Kasumi-1 (cell line): Measurements from ENCODE around the gene SH3BP1.
"Not testable (repeated sequence)": the region's sequence is repeated elsewhere in the genome, so short reads cannot be mapped to it uniquely, and the experiment has no call there.

Source experiments
- DNase-seq, 2 experiments: peaks; one replicate each; lab custom pipeline; 2025; lab: John Stamatoyannopoulos, UW

SH3BP1 gene

GRCh38 chr22:37633625-37634416, 5.6 kb upstream of the SH3BP1 start:
- DNase-seq, result peak; percentile 97

DNA sequence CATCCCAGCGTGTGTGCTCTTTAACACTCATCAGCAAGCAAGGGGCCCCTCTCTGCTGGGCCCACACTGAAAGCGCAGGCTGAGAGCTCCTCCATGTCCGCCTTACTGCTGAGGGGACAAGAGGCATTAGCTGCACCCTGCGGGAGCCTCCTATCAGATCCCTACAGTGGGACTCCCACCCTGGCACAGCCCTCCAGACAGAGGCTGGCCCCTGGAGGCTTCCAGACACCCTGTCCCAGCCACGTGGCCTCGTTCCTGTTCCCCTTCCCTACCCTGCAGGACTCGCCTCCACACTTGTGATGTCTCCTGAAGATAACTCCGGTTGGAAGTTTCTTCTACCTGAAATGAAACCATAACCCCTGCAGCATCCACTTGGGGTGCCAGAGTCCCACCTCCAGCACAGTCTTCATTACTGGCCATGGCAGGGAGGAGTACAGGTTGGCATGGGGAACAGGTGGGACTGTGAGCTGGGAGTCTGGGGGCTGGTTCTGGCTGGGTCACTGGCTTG, 5.0 kb upstream of the SH3BP1 start:
- DNase-seq, result peak; percentile 48 to 50

GRCh38 chr22:37635157-37635556, 4.3 kb upstream of the SH3BP1 start:
- no peak for DNase-seq

- peak; percentile 39 to 68 for DNase-seq
Measured at GRCh38 chr22:37636186-37636948, 3.1 kb upstream of the SH3BP1 start.

- no peak for DNase-seq
Measured at GRCh38 chr22:37636949-37637273, 2.6 kb upstream of the SH3BP1 start.

GRCh38 chr22:37638391-37639069, 939 bp upstream of the SH3BP1 start:
- DNase-seq, result peak in 1 of 2 experiments; percentile 3

DNA sequence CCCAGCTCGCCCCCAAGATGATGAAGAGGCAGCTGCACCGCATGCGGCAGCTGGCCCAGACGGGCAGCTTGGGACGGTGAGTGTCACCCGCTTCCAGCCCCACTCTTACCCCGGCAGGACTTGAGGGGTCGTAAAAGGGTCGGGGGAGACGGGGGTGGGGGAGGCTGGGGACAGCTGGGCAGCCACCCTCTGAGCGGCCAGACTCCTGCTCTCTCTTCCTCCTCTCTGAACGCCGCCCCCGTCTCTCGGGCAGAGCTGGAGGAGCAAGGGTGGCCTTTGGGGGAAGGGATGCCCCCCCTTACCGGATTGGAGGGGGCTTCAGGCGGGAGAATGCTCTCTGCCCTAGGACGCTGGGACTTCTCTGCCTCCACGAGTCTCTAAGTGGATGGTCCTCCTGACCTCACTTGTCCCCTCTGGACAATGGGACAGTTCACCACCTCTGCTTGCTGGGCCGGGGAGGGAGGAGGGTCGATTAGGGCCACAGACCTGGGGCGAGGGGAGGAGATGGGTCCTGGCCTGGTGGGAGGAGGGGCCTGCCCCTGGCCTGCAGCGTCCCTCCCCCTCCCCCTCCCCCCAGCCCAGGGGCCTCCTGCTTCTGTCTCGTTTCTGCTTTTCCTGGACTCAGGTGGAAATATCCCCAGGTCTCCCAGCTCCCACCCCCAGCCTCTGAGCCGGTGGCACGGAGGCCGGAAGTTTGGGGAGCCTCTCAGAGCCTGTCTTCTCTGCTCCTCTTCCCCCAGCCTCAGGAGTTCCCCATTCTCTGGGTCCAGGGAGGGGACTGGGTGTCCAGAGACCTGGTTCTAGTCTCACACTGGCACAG, 512 bp downstream of the SH3BP1 start:
- peak; percentile 66 to 67 for DNase-seq

DNA sequence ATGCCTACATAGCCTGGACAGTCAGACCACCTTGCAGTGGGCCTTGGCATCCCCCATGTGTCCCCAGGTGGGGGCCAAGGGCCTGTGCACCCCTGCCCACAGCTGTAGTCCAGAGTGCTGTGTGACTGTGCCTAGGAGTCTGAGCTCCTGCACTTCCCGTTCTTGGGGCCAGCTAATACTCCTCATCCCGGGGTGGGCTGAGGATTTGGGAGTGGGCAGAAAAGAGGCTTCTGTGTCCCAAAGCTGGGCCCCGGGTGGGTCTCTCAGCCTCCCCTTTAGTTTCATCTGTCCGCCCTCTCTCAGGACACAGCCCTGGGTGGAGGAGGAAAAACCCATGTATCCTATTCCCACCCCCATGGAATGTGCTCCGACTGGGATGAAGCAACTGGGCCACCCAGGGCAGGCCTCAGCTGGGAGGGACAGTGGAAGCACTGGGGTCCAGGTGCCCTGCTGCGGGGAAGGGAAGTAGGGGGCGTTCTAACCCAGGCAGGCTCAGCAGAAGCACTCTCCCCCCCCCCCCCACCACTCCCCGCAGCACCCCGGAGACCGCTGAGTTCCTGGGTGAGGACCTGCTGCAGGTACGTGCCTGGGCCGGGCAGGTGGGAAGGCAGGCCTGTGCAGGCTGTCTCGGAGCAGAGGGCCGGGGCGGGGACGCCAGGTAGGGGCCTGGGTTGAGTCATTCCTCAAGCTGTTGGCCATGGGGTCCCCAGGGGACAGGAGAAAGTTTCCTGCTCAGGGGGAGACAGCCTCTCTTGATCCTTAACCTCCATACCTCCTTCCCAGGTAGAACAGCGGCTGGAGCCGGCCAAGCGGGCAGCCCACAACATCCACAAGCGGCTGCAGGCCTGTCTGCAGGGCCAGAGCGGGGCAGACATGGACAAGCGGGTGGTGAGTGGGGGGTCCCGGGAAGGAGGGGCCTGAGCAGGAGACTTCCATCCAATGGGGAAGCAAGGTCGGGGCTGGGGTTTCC, 1.4 kb downstream of the SH3BP1 start:
- DNase-seq, result peak in 1 of 2 experiments; percentile 57

- no peak for DNase-seq
Measured at GRCh38 chr22:37641561-37641949, 2.1 kb downstream of the SH3BP1 start.

GRCh38 chr22:37643225-37643847, 3.9 kb downstream of the SH3BP1 start:
- DNase-seq, result peak; percentile 60 to 66

- DNase-seq, result no peak
Measured at GRCh38 chr22:37647317-37647716, 7.8 kb downstream of the SH3BP1 start.

DNA sequence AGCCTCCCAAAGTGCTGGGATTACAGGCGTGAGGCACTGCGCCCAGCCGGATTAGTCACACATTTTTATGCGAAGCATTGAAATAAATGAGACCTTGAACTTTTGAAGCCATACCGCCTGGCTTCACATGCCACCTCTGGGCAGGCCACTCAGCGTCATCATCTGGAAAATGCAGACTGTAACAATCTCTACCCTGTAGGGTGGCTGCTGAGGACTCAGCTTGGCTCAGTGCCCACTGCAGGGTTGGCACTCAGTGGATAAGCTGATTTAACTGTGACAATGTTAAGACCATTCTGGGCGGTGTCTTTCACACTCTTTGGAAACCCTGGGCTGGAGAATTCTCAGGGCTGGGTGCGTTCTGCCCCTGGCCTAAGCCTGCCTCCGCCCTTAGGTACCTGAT, 8.5 kb downstream of the SH3BP1 start:
- DNase-seq, result no peak

DNA sequence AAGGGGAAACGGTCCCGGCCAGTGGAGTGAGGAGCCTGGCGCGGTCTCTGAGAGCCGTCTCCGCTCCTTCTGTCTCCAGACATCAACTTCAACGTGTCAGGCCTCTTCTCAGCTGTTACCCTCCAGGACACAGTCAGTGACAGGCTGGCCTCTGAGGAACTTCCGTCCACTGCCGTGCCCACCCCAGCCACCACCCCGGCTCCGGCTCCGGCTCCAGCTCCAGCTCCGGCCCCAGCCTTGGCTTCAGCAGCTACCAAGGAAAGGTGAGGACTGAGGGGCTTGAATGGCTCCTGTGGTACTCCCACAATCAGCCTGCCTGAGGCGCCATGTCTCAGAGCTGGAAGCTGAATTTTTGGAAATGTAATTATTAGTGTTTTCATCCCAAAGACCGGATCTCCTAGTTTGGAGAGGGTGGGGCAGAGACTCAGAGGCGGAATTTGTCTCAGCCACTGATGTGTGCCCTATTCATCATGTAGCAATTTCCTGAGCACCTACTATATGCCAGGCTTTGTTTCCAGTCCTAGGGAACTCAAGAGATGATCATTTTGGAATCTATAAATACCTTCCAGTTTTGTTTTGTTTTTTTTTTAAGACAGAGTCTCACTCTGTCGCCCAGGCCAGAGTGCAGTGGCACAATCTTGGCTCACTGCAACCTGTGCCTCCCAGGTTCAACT, 11.1 kb downstream of the SH3BP1 start:
- DNase-seq, result no peak

GRCh38 chr22:37654563-37655251, 15.2 kb downstream of the SH3BP1 start:
- DNase-seq, result no peak

- no peak for DNase-seq
Measured at GRCh38 chr22:37655252-37655563, 15.7 kb downstream of the SH3BP1 start.

GRCh38 chr22:37656583-37656982, 17.1 kb downstream of the SH3BP1 start:
- DNase-seq, result not testable (repeated sequence)

GRCh38 chr22:37657590-37658132, 18.2 kb downstream of the SH3BP1 start:
- DNase-seq, result peak; percentile 8 to 54

DNA sequence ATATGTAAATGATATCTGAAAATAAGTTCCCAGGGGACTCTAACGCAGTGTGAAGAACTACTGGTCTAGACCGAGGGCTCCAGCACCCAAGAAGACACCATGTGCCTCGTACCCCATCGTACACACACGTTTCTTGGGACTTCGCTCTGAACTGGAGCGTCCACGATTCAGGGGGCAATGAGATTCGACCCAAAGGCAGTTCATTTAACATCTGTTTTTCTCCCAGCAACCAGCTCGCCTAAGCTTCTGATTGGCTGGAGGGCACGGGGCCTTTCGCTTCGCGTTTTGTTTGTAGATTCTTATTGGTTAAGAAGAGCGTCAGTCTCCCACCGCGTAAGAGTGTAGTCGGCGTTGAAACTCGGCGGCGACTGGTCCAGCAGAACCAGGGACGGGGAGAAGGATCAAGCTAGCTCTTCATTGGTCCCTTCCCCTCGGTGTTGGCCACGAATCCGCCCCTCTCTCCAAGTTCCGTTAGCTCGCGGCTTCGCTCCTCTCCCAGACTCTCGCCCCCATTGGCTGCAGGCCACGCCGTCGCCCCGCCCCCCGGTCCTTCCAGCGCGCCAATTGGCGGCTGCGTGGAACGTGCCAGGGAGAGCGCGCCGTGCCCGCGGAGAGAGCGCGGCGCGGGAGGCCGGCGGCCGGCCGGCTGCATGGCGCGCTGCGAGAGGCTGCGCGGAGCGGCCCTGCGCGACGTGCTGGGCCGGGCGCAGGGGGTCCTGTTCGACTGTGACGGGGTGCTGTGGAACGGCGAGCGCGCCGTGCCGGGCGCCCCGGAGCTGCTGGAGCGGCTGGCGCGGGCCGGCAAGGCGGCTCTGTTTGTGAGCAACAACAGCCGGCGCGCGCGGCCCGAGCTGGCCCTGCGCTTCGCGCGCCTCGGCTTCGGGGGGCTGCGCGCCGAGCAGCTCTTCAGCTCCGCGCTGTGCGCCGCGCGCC, 18.9 kb downstream of the SH3BP1 start, which contains the start of gene PDXP:
Gene PDXP (plus strand): TSS at position 591 of the 933 bp plus-strand sequence. CDS start 60 bp downstream, at position 651.
- peak; percentile 100 for DNase-seq
